NCI-H2107 treated with DMSO at 0.1 percent for 48 hours (cell line): ENCODE results near the gene CEP120.
"Not testable (repeated sequence)": the region's sequence is repeated elsewhere in the genome, so short reads cannot be mapped to it uniquely, and the experiment has no call there.

Experiments used
- DNase-seq: peaks from one replicate; lab custom pipeline; 2025; ENCODE audit not compliant: unreplicated experiment; lab: John Stamatoyannopoulos, UW

Gene CEP120

GRCh38 chr5:123439709-123440108 lies 16.5 kb upstream of the CEP120 start:
- no peak for DNase-seq

GRCh38 chr5:123438902-123439301 lies 15.7 kb upstream of the CEP120 start:
- DNase-seq, result no peak

- DNase-seq, result no peak
These were observed 15.0 kb upstream of the CEP120 start for GRCh38 chr5:123438244-123438643.

GRCh38 chr5:123436201-123436600 lies 13.0 kb upstream of the CEP120 start:
- DNase-seq, result peak; percentile 80

- DNase-seq, result no peak
These were observed 11.6 kb upstream of the CEP120 start for GRCh38 chr5:123434796-123435195.

- no peak for DNase-seq
These were observed 10.4 kb upstream of the CEP120 start for GRCh38 chr5:123433596-123433995.

GRCh38 chr5:123430441-123430840 lies 7.2 kb upstream of the CEP120 start:
- DNase-seq, result not testable (repeated sequence)

- no peak for DNase-seq
These were observed 6.8 kb upstream of the CEP120 start for GRCh38 chr5:123429993-123430392.

- DNase-seq, result no peak
These were observed 6.2 kb upstream of the CEP120 start for GRCh38 chr5:123429221-123429954.

- no peak for DNase-seq
These were observed 5.5 kb upstream of the CEP120 start for GRCh38 chr5:123428521-123429220.

- no peak for DNase-seq
These were observed 4.1 kb upstream of the CEP120 start for GRCh38 chr5:123427281-123427680.

- no peak for DNase-seq
These were observed 2.2 kb upstream of the CEP120 start for GRCh38 chr5:123425431-123425830.

GRCh38 chr5:123422433-123423277 lies 548 bp downstream of the CEP120 start:
- DNase-seq, result peak; percentile 8

GRCh38 chr5:123421773-123422172 lies 1.4 kb downstream of the CEP120 start:
- no peak for DNase-seq

- no peak for DNase-seq
These were observed 8.2 kb downstream of the CEP120 start for GRCh38 chr5:123414974-123415373.

- DNase-seq, result no peak
These were observed 11.0 kb downstream of the CEP120 start for GRCh38 chr5:123412206-123412605.

GRCh38 chr5:123401999-123402398 lies 21.2 kb downstream of the CEP120 start:
- DNase-seq, result not testable (repeated sequence)

- no peak for DNase-seq
These were observed 21.9 kb downstream of the CEP120 start for GRCh38 chr5:123401320-123401719.

- not testable (repeated sequence) for DNase-seq
These were observed 22.3 kb downstream of the CEP120 start for GRCh38 chr5:123400870-123401291.

- DNase-seq, result no peak
These were observed 25.0 kb downstream of the CEP120 start for GRCh38 chr5:123398058-123398733.

GRCh38 chr5:123397538-123397937 lies 25.7 kb downstream of the CEP120 start:
- DNase-seq, result no peak
